ENCODE measurements around the gene ENOX1. TPM values are rescaled to one million over a fixed set of nuclear protein-coding genes. Genes with fewer than 3 reads are reported as not detected.

ENOX1 gene
- polyA plus RNA-seq, 6 donors from 2014 or later = not detected

DNA sequence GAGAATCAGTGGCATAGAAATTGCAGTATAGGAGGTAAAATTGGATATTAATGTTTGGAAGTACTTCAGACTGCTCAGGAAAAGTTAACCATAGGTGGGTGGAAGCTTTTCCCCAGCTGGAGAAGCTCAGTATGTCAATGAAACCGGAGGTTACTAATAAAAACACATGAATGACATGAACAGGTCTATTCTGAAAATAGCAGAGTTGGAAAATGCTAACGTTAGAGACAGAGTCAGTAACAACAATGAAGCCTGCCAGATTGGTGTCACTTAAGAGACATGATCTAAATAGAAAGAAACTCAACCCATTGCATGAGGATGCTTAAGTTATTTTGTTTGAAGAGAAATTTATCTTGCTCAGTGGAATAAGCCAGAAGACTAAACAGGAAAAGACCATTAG lies 398.9 kb downstream of the ENOX1 start:
- Mint-ChIP-seq H3K9me3 (no peaks in the 10 kb centered on the region), H3K36me3 (no peaks in the 10 kb centered on the region), H3K27ac (no peak overlapping the region), H3K4me3 (no peak overlapping the region), H3K27me3 (no peaks in the 10 kb centered on the region), H3K4me1 (no peaks in the 10 kb centered on the region)
- no peak for DNase-seq
- no peak for ATAC-seq (ENCODE audit: low read depth in 2 of 2)

- no peak overlapping the region for H3K4me3 Mint-ChIP-seq
- H3K4me1 Mint-ChIP-seq = no peaks in the 10 kb centered on the region
- H3K27me3 Mint-ChIP-seq = no peaks in the 10 kb centered on the region
- peaks cover 5 to 21% (median 13%) of the 10 kb centered on the region in 7 donors for H3K9me3 Mint-ChIP-seq
- DNase-seq (no peak), ATAC-seq (ENCODE audit: low read depth in 2 of 2) (no peak)
- peaks cover 0 to 6% of the 10 kb centered on the region in 2 donors for H3K36me3 Mint-ChIP-seq
- H3K27ac Mint-ChIP-seq = no peak overlapping the region
These were observed 403.1 kb downstream of the ENOX1 start for GRCh38 chr13:43383498-43384165.

- Mint-ChIP-seq H3K27me3 (peaks cover 0 to 7% (median 4%) of the 10 kb centered on the region in 3 donors), H3K27ac (no peak overlapping the region), H3K9me3 (peaks cover 5 to 29% (median 14%) of the 10 kb centered on the region in 7 donors), H3K36me3 (peaks cover 0 to 6% of the 10 kb centered on the region in 2 donors), H3K4me1 (no peaks in the 10 kb centered on the region), H3K4me3 (no peak overlapping the region)
- DNase-seq (no peak), ATAC-seq (ENCODE audit: low read depth in 2 of 2) (no peak)
These were observed 407.0 kb downstream of the ENOX1 start for GRCh38 chr13:43379738-43380137.

- Mint-ChIP-seq H3K4me3 (no peak overlapping the region), H3K36me3 (peaks cover 0 to 6% of the 10 kb centered on the region in 2 donors), H3K9me3 (peaks cover 5 to 29% (median 14%) of the 10 kb centered on the region in 7 donors), H3K4me1 (no peaks in the 10 kb centered on the region), H3K27me3 (peaks cover 0 to 15% (median 4%) of the 10 kb centered on the region in 3 donors), H3K27ac (no peak overlapping the region)
- ATAC-seq (ENCODE audit: low read depth in 2 of 2) (no peak), DNase-seq (no peak)
These were observed 408.8 kb downstream of the ENOX1 start for GRCh38 chr13:43377973-43378372.

DNA sequence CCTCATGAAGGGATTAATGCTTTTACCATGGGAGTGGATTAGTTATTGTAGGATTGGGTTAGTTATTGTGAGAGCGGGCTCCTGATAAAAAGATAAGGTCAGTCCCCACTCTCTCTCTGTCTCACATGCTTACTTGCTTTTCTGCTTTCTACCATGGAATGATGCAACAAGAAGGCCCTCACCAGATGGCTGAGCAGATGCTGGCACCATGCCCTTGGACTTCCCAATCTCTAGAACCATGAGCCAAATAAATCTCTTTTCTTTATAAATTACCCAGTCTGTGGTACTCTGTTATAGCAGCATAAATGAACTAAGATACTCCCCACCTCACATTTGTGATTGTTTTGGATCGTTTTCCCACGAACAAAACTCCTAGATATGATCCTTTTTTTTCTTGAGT lies 409.6 kb downstream of the ENOX1 start:
- Mint-ChIP-seq H3K4me1 (no peaks in the 10 kb centered on the region), H3K27ac (no peak overlapping the region), H3K9me3 (peaks cover 5 to 29% (median 14%) of the 10 kb centered on the region in 7 donors), H3K36me3 (peaks cover 0 to 6% of the 10 kb centered on the region in 2 donors), H3K27me3 (peaks cover 0 to 15% (median 4%) of the 10 kb centered on the region in 3 donors), H3K4me3 (no peak overlapping the region)
- DNase-seq (no peak), ATAC-seq (ENCODE audit: low read depth in 2 of 2) (no peak)

- no peak overlapping the region for H3K27ac Mint-ChIP-seq
- peaks cover 0 to 6% of the 10 kb centered on the region in 2 donors for H3K36me3 Mint-ChIP-seq
- peaks cover 0 to 15% (median 4%) of the 10 kb centered on the region in 3 donors for H3K27me3 Mint-ChIP-seq
- ATAC-seq (ENCODE audit: low read depth in 2 of 2) = no peak
- H3K4me1 Mint-ChIP-seq = no peaks in the 10 kb centered on the region
- DNase-seq = no peak
- no peak overlapping the region for H3K4me3 Mint-ChIP-seq
- H3K9me3 Mint-ChIP-seq = peaks cover 5 to 29% (median 14%) of the 10 kb centered on the region in 7 donors
These were observed 410.2 kb downstream of the ENOX1 start for GRCh38 chr13:43376596-43376995.

- no peak for ATAC-seq (ENCODE audit: low read depth in 2 of 2)
- H3K4me3 Mint-ChIP-seq = no peak overlapping the region
- no peak overlapping the region for H3K27ac Mint-ChIP-seq
- H3K27me3 Mint-ChIP-seq = peaks cover 0 to 15% (median 4%) of the 10 kb centered on the region in 3 donors
- H3K4me1 Mint-ChIP-seq = no peaks in the 10 kb centered on the region
- H3K36me3 Mint-ChIP-seq = peaks cover 0 to 6% of the 10 kb centered on the region in 2 donors
- DNase-seq = no peak
- H3K9me3 Mint-ChIP-seq = peaks cover 5 to 29% (median 14%) of the 10 kb centered on the region in 7 donors
These were observed 410.8 kb downstream of the ENOX1 start for GRCh38 chr13:43375797-43376465.

GRCh38 chr13:43374621-43375020 lies 412.2 kb downstream of the ENOX1 start:
- H3K36me3 Mint-ChIP-seq = peaks cover 0 to 5% of the 10 kb centered on the region in 2 donors
- ATAC-seq (ENCODE audit: low read depth in 2 of 2) (no peak), DNase-seq (no peak)
- no peak overlapping the region for H3K4me3 Mint-ChIP-seq
- peaks cover 2 to 17% (median 8%) of the 10 kb centered on the region in 7 donors for H3K9me3 Mint-ChIP-seq
- H3K4me1 Mint-ChIP-seq = no peaks in the 10 kb centered on the region
- peaks cover 0 to 15% (median 4%) of the 10 kb centered on the region in 3 donors for H3K27me3 Mint-ChIP-seq
- H3K27ac Mint-ChIP-seq = no peak overlapping the region

DNA sequence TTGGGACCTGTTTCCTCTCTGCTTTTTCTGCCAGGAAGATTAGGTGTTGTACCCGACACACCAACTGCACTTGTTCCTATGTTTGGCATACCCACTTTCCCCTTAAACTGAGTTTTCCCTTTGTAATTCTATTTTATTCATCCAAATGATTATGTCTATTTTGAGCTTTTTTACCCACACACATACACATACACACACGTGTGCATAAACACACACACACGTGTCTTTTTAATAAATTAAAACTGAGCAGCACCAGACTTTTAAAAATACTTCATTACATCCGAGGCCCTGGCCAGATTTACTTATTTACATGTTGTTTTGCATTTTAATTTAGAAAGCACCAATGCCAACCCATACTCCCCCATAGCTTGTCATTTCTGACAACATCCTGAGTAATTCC lies 413.4 kb downstream of the ENOX1 start:
- H3K4me3 Mint-ChIP-seq = no peak overlapping the region
- peaks cover 0 to 6% (median 0%) of the 10 kb centered on the region in 7 donors for H3K9me3 Mint-ChIP-seq
- peaks cover 0 to 15% (median 4%) of the 10 kb centered on the region in 3 donors for H3K27me3 Mint-ChIP-seq
- H3K36me3 Mint-ChIP-seq = peaks cover 0 to 3% of the 10 kb centered on the region in 2 donors
- H3K27ac Mint-ChIP-seq = no peak overlapping the region
- no peak for ATAC-seq (ENCODE audit: low read depth in 2 of 2)
- H3K4me1 Mint-ChIP-seq = peaks cover 0 to 4% (median 0%) of the 10 kb centered on the region in 3 donors
- DNase-seq = no peak

- no peak overlapping the region for H3K27ac Mint-ChIP-seq
- no peak for ATAC-seq (ENCODE audit: low read depth in 2 of 2)
- peaks cover 0 to 7% (median 0%) of the 10 kb centered on the region in 3 donors for H3K27me3 Mint-ChIP-seq
- DNase-seq = no peak
- H3K36me3 Mint-ChIP-seq = peaks cover 0 to 3% of the 10 kb centered on the region in 2 donors
- peaks cover 0 to 15% (median 0%) of the 10 kb centered on the region in 3 donors for H3K4me1 Mint-ChIP-seq
- no peaks in the 10 kb centered on the region for H3K9me3 Mint-ChIP-seq
- H3K4me3 Mint-ChIP-seq = no peak overlapping the region
These were observed 415.9 kb downstream of the ENOX1 start for GRCh38 chr13:43370842-43371241.

- H3K36me3 Mint-ChIP-seq = peaks cover 0 to 3% of the 10 kb centered on the region in 2 donors
- peak overlapping the region in 1 of 6 donors; percentile 53 for H3K27ac Mint-ChIP-seq
- DNase-seq (no peak), ATAC-seq (ENCODE audit: low read depth in 2 of 2) (no peak)
- no peak overlapping the region for H3K4me3 Mint-ChIP-seq
- peaks cover 0 to 6% (median 0%) of the 10 kb centered on the region in 3 donors for H3K27me3 Mint-ChIP-seq
- peaks cover 0 to 15% (median 0%) of the 10 kb centered on the region in 3 donors for H3K4me1 Mint-ChIP-seq
- no peaks in the 10 kb centered on the region for H3K9me3 Mint-ChIP-seq
These were observed 417.5 kb downstream of the ENOX1 start for GRCh38 chr13:43369319-43369718.

- Mint-ChIP-seq H3K27ac (no peak overlapping the region), H3K36me3 (peaks cover 0 to 3% of the 10 kb centered on the region in 2 donors), H3K9me3 (no peaks in the 10 kb centered on the region), H3K27me3 (no peaks in the 10 kb centered on the region), H3K4me3 (peak overlapping the region in 4 of 8 donors; percentile 30 to 46 (median 34)), H3K4me1 (peaks cover 0 to 15% (median 0%) of the 10 kb centered on the region in 3 donors)
- DNase-seq = no peak
- ATAC-seq (ENCODE audit: low read depth in 2 of 2) = no peak
These were observed 418.8 kb downstream of the ENOX1 start for GRCh38 chr13:43368003-43368402.

- no peak overlapping the region for H3K4me3 Mint-ChIP-seq
- no peaks in the 10 kb centered on the region for H3K9me3 Mint-ChIP-seq
- H3K27ac Mint-ChIP-seq = no peak overlapping the region
- H3K27me3 Mint-ChIP-seq = no peaks in the 10 kb centered on the region
- no peak for DNase-seq
- peaks cover 0 to 15% (median 0%) of the 10 kb centered on the region in 3 donors for H3K4me1 Mint-ChIP-seq
- no peaks in the 10 kb centered on the region for H3K36me3 Mint-ChIP-seq
- ATAC-seq (ENCODE audit: low read depth in 2 of 2) = no peak
These were observed 421.8 kb downstream of the ENOX1 start for GRCh38 chr13:43365039-43365344.
